ENCODE data around the gene LPAR2. TPM values are rescaled to one million over a fixed set of nuclear protein-coding genes. Genes with fewer than 3 reads are reported as not detected.

The LPAR2 gene
- polyA plus RNA-seq, 3 donors, result 1.9 to 108 (median 2.2) TPM

DNA sequence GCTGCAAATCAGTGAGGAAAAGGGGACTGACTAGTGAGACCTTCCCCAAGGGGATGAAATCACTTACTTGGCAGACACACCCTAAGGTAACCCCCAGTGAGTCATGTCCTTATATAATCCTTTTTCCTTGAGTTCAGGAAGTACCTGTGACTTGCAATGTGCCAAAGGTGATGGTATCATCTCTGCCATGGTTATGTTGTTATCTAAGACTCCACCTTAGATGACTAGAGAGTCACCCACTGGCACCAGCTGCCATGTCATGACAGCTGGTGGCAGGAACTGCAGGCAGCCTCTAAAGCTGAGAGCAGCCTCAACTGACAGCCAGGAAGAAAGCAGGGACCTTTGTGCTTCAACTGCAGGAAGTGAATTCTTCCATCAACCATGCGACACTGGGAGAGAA, 22.0 kb downstream of the LPAR2 start:
- Histone ChIP-seq H3K4me2 (replicated peaks; ENCODE audit: extremely low read depth, low read length, poor library complexity, severe bottlenecking) (no peak overlapping the region), H4K20me1 (ENCODE audit: insufficient read depth, low read length) (no peaks in the 10 kb centered on the region), H3K27me3 (ENCODE audit: control insufficient read depth in 2 of 2, insufficient read depth in 2 of 2, low read length in 2 of 2) (no peaks in the 10 kb centered on the region), H3K9ac (ENCODE audit: insufficient read depth, low read length, poor library complexity, severe bottlenecking) (no peak overlapping the region), H3K27ac (ENCODE audit: low read depth in 1 of 2, low read length in 2 of 2) (no peak overlapping the region), H3K36me3 (replicated peaks in 1 of 2; ENCODE audit: control insufficient read depth in 1 of 2, insufficient read depth in 2 of 2, low read length in 2 of 2) (no peaks in the 10 kb centered on the region), H3K4me3 (replicated peaks in 1 of 3; ENCODE audit: low read depth in 2 of 3, low read length in 3 of 3) (no peak overlapping the region), H3K79me2 (ENCODE audit: insufficient read depth, low read length) (no peaks in the 10 kb centered on the region), H3K4me1 (ENCODE audit: control insufficient read depth in 1 of 2, insufficient read depth in 2 of 2, low read length in 2 of 2) (no peaks in the 10 kb centered on the region), H2AFZ (ENCODE audit: insufficient read depth, low read depth, low read length, poor library complexity, severe bottlenecking) (no peak overlapping the region), H3K9me3 (replicated peaks in 1 of 2; ENCODE audit: control insufficient read depth in 1 of 2, insufficient read depth in 1 of 2, low read length in 2 of 2) (no peaks in the 10 kb centered on the region)
- Mint-ChIP-seq H3K27ac (peak overlapping the region in 1 of 7 donors; percentile 45), H3K4me1 (no peaks in the 10 kb centered on the region), H3K4me3 (no peak overlapping the region), H3K27me3 (ENCODE audit: low read depth in 3 of 3) (peaks cover 0 to 3% (median 0%) of the 10 kb centered on the region in 3 donors), H3K36me3 (no peaks in the 10 kb centered on the region), H3K9me3 (peaks cover 0 to 3% (median 0%) of the 10 kb centered on the region in 7 donors)
- intact Hi-C loops (cut with micrococcal nuclease), result no loop called here
- WGBS (ENCODE audit: insufficient coverage), result 67% methylated on average over 1 of the region's 1 CpG
- TF ChIP-seq, protein P1, sequence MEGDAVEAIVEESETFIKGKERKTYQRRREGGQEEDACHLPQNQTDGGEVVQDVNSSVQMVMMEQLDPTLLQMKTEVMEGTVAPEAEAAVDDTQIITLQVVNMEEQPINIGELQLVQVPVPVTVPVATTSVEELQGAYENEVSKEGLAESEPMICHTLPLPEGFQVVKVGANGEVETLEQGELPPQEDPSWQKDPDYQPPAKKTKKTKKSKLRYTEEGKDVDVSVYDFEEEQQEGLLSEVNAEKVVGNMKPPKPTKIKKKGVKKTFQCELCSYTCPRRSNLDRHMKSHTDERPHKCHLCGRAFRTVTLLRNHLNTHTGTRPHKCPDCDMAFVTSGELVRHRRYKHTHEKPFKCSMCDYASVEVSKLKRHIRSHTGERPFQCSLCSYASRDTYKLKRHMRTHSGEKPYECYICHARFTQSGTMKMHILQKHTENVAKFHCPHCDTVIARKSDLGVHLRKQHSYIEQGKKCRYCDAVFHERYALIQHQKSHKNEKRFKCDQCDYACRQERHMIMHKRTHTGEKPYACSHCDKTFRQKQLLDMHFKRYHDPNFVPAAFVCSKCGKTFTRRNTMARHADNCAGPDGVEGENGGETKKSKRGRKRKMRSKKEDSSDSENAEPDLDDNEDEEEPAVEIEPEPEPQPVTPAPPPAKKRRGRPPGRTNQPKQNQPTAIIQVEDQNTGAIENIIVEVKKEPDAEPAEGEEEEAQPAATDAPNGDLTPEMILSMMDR (IDR thresholded peaks at IDR 0.05), result no peak
- DNase-seq, result peak in 1 of 3 donors; percentile 33

DNA sequence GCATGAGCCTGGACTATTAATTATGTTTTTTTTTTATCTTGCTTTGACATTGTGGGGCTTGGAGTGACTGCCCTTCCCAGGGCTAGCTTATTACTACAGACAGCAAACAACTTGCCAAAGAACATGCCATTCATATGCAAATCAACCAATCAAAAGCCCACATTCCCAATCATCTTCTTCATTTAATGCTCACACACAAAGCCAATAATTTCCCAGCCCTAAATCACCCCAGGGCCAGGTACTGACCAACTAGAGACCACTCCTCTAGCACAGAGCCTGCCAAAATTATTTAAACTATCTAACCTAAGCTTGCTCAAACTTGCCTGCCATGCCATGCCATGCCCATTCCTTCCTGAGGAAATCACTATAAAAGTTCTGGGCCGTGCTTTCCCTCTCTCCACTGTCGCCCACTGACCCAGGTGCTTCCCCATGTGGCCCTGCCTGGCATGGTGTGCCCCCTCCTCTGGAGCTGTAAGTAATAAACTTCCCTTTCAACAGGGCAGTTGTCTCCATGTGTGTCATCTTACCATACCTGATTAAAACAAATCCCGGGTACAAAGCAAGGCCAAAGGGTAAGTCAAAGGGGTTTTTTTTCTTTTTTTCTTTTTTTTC, 25.2 kb downstream of the LPAR2 start:
- Histone ChIP-seq H2AFZ (ENCODE audit: insufficient read depth, low read depth, low read length, poor library complexity, severe bottlenecking) (no peak overlapping the region), H3K4me3 (replicated peaks in 1 of 3; ENCODE audit: low read depth in 2 of 3, low read length in 3 of 3) (no peak overlapping the region), H3K27ac (ENCODE audit: low read depth in 1 of 2, low read length in 2 of 2) (no peak overlapping the region)

More for the DNA sequence above, 25.2 kb downstream of the LPAR2 start:
- DNase-seq, result no peak
- Histone ChIP-seq H4K20me1 (ENCODE audit: insufficient read depth, low read length) (no peaks in the 10 kb centered on the region), H3K4me1 (ENCODE audit: control insufficient read depth in 1 of 2, insufficient read depth in 2 of 2, low read length in 2 of 2) (no peaks in the 10 kb centered on the region), H3K9me3 (replicated peaks in 1 of 2; ENCODE audit: control insufficient read depth in 1 of 2, insufficient read depth in 1 of 2, low read length in 2 of 2) (no peaks in the 10 kb centered on the region), H3K27me3 (ENCODE audit: control insufficient read depth in 2 of 2, insufficient read depth in 2 of 2, low read length in 2 of 2) (no peaks in the 10 kb centered on the region), H3K9ac (ENCODE audit: insufficient read depth, low read length, poor library complexity, severe bottlenecking) (no peak overlapping the region), H3K4me2 (replicated peaks; ENCODE audit: extremely low read depth, low read length, poor library complexity, severe bottlenecking) (no peak overlapping the region), H3K79me2 (ENCODE audit: insufficient read depth, low read length) (no peaks in the 10 kb centered on the region), H3K36me3 (replicated peaks in 1 of 2; ENCODE audit: control insufficient read depth in 1 of 2, insufficient read depth in 2 of 2, low read length in 2 of 2) (no peaks in the 10 kb centered on the region)
- H3K4me3 Mint-ChIP-seq, result no peak overlapping the region
- no peaks in the 10 kb centered on the region for H3K36me3 Mint-ChIP-seq
- no peaks in the 10 kb centered on the region for H3K9me3 Mint-ChIP-seq
- TF ChIP-seq, protein P1 (IDR thresholded peaks at IDR 0.05), result no peak
- H3K27me3 Mint-ChIP-seq (ENCODE audit: low read depth in 3 of 3), result peaks cover 0 to 3% (median 0%) of the 10 kb centered on the region in 3 donors
- intact Hi-C loops (cut with micrococcal nuclease), result no loop called here
- H3K27ac Mint-ChIP-seq, result peak overlapping the region in 1 of 7 donors; percentile 72
- H3K4me1 Mint-ChIP-seq, result no peaks in the 10 kb centered on the region
- WGBS (ENCODE audit: insufficient coverage), result 10% methylated on average over 2 of the region's 3 CpGs
